Right renal cortex interstitium (tissue), 3 donors: ENCODE results near the gene CPAMD8. TPM values are rescaled to one million over a fixed set of nuclear protein-coding genes. Genes with fewer than 3 reads are reported as not detected.

Experiments
- DNase-seq, 3 donors: peaks; one replicate each; pipeline ENCODE4 v3.0.0-alpha.2; 2013; ENCODE audit warnings: low read depth in 3 of 3, low spot score in 2 of 3
- polyA plus RNA-seq, 3 donors: library from polyadenylated mRNA; unstranded; fragments of 120-200 nt; gene quantifications; one replicate each; pipeline ENCODE4 v1.2.1, GENCODE V29; 2013; ENCODE audit not compliant: insufficient read length in 3 of 3

CPAMD8 gene
- polyA plus RNA-seq, 3 donors: 28.4 to 34.2 (median 28.7) TPM

DNA sequence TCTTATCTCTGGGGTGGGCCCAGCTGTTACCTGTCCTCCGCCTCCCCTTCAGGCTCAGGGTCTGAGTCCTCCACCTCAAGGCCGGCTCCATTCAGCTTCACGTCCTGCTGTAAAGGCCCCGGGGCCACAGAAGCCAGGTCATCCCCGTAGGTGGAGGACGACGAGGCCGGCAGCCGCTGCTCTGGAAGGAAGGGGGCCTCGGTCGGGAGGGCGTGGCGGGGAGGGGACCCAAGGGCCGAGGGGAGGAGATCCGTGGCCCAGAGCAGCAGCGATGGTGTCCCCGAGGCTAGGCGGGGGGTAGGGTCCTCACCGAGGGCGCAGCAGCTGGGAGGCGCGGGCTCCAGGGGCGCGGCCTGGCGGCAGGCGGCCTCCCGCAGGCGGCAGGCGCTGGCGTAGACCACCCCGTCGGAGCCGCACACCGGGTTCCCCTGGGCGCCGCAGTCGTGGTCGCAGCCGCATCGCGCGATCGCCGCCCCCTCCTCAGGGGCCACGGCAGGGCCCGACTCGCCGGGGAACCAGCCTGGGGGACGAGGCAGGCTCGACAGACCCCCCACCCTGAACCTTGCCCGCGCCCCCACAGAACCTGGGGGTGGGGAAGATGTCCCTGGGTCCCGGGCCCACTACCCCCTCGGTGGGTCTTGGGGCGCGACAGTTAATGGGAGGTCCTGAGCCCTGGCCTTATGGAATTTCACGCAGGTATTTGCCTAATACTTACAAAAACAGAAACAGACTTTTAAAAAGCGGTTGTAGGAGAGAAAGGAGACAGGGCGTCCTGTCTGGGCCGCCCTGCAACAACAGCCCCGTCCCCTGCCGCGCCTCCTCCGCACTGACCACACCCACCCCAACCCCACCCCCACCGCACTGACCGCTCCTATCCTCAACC is 130.2 kb downstream of the CPAMD8 start:
- DNase-seq: no peak

DNA sequence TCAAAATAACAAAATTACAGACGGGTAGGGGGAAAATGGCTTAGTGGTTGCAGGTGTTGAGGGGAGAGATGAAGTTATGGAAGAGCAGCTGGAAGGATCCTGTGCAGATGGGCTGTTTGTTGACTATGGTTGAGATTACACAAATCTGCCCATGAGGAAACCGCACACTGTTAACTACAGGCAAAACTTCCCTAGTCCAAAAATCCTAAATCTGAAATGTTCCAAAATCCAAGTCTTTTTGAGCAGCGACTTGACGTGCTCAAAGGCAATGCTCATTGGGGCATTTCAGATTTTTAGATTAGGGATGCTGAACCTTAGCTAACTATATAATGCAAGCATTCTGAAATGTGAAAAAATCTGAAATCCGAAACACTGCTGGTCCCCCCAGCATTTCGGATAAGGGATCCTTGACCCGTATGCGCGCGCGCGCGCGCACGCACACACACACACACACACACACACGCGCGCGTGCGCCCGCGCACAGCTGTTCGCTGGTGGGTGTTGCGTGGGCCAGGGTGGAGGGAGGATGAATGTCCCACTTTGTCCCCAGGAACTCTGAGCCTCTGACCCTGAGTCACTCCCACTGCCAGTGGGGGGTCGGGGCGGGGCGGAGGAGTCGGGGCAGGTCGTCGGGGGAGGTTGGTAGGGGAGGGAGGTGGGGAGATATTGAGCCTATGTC is 131.0 kb downstream of the CPAMD8 start:
- DNase-seq: no peak

DNA sequence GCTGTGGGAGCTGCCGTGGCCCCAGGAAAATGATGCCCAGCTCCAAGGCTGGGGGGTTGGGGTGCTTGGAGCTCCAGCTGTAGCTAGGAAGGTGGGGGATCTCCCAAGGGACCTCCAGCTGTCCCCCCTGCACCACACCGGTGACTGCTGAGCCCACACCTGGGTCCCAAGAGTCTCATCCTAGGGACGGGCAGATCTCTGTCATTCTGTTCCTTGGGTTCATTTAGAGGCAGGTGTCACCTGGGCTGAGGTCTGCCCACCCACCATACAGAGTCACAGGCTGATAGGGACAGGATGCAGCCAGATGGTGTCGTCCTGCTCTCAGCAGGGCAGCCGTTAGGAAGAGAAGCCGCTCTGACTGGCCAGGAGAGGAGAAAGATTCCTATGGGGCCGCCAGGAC is 132.5 kb downstream of the CPAMD8 start:
- no peak for DNase-seq

DNA sequence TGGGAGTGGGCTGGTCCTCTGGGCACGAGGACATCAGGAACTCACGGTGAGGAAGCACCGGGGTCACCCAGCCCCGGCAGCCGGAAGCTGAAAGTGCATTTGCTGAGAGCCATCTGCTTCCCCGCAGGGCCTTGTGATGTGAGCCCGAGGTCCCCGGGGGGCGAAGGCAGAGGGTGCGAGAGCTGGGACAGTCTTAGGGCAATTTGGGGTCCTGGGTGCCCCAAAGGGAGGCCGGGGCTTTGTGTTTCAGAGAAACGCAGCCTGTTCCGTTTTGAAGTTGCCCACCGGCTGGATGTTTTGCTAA is 133.0 kb downstream of the CPAMD8 start:
- DNase-seq: no peak

DNA sequence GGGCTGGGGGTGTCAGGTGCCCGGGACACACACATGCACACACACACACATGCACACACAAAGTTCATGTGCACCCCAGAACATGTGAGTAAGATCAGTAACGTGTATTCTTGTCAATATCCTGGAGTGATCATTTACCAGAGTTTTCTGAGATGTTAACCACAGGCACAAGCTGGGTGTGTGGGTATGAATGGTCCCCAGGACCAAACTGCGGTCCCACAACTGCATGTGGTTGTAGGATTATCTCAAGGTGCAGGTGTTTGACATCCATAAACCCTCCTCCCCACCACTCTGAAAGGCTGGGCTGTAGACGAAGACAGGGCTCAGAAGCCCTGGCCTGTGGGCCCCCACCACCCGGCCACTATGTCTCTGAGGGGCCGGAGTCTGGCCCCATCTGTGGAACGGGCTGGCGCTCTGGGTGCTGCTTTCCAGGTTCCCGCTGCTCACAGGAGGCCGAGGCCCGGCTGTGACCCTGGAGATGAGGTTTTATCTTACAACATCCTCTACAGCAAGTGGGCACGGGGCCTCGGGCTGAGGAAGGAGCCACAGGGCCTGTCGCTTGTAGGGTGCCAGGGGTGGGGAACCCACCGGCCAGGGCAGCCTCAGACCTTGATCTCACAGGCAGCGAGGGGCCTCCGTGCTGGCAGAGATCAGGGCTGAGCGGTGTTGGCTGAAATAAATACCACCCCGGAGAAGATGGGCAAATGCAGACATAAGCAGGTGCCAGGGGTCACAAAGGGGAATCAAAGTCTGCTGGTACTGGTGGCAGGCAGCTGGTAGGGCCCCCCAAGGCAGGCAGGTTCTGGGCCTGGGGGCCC is 133.5 kb downstream of the CPAMD8 start:
- DNase-seq: no peak

DNA sequence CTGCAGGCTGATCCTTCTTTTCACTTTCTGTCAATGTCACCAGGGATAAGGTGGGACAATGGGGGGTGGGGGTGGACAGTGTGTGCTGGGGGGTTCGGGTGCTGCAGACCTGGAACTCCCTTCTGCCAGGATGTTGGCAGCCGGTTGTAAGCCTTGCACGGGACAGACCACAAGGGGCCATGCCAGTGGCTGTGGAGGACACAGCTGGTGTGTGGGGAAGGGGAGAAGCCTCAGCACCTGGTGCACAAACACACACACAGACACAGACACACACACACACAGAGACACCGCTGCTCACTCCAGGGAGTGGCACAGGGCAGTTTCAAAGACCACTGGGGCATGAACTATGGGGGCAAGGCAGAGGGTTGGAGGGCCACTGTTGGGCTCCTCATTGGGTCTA is 134.2 kb downstream of the CPAMD8 start:
- no peak for DNase-seq

DNA sequence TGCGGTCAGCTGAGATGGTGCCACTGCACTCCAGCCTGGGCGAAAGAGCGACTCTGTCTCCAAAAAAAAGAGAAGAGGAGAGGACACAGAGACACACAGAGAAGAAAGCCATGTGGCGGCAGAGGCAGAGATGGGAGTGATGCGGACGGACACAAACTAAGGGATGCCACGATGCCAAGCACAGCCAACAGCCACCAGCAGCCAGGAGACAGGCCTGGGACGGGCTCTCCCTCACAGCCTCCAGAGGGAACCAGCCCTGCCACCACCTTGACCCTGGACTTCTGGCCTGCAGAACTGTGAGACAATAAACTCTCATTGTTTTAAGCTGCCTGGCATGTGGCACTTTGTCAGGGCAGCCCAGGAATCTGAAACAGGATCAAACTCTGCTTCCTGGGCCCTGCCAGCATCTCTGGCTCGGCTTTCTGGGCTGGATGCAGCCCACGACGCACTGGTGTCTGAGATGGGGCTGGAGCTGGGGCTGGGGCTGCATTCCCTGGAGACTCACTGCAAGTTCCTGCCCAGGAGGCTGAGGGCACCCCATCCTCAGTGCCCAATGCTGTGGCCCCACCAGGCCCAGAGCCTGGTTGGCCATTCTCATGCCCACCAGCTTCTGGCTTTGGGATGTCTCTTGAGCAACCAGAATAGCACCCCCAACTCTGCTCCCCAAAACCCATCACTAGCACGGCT is 134.8 kb downstream of the CPAMD8 start:
- DNase-seq: no peak

DNA sequence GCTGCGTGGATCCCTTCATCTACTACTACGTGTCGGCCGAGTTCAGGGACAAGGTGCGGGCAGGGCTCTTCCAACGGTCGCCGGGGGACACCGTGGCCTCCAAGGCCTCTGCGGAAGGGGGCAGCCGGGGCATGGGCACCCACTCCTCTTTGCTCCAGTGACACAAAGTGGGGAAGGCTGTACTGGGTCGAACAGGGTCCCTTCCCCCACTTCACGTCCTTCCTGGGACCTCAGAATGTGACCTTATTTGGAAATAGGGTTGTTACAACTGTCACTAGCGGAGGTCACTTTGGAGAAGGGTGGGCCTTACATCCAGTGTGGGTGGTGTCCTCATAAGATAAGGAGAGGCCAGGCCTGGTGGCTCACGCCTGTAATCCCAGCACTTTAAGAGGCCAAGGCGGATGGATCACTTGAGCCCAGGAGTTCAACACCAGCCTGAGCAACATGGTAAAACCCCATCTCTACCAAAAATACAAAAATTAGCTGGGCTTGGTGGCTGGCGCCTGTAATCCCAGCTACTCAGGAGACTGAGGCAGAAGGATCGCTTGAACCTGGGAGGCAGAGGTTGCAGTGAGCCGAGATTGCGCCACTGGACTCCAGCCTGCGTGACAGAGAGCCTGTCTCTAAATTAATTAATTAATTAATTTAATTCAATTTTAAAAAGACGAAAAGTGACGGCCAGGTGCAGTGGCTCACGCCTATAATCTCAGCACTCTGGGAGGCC is 136.0 kb downstream of the CPAMD8 start:
- DNase-seq: no peak

DNA sequence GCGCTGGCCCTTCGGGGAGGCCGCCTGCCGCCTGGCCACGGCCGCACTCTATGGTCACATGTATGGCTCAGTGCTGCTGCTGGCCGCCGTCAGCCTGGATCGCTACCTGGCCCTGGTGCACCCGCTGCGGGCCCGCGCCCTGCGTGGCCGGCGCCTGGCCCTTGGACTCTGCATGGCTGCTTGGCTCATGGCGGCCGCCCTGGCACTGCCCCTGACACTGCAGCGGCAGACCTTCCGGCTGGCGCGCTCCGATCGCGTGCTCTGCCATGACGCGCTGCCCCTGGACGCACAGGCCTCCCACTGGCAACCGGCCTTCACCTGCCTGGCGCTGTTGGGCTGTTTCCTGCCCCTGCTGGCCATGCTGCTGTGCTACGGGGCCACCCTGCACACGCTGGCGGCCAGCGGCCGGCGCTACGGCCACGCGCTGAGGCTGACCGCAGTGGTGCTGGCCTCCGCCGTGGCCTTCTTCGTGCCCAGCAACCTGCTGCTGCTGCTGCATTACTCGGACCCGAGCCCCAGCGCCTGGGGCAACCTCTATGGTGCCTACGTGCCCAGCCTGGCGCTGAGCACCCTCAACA is 136.6 kb downstream of the CPAMD8 start:
- no peak for DNase-seq

DNA sequence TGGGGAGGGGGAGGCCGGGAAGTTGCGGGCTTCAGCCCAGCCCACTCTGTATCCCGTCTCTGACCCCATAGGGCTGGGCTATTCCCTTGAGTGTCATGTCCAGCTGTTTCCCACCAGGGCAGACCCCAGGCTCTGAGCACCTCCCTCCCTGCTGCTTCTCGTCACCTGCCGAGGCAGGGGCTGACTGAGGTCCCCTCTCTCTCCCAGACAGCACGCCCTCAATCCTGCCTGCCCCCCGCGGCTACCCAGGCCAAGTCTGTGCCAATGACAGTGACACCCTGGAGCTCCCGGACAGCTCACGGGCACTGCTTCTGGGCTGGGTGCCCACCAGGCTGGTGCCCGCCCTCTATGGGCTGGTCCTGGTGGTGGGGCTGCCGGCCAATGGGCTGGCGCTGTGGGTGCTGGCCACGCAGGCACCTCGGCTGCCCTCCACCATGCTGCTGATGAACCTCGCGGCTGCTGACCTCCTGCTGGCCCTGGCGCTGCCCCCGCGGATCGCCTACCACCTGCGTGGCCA is 137.2 kb downstream of the CPAMD8 start:
- no peak for DNase-seq

DNA sequence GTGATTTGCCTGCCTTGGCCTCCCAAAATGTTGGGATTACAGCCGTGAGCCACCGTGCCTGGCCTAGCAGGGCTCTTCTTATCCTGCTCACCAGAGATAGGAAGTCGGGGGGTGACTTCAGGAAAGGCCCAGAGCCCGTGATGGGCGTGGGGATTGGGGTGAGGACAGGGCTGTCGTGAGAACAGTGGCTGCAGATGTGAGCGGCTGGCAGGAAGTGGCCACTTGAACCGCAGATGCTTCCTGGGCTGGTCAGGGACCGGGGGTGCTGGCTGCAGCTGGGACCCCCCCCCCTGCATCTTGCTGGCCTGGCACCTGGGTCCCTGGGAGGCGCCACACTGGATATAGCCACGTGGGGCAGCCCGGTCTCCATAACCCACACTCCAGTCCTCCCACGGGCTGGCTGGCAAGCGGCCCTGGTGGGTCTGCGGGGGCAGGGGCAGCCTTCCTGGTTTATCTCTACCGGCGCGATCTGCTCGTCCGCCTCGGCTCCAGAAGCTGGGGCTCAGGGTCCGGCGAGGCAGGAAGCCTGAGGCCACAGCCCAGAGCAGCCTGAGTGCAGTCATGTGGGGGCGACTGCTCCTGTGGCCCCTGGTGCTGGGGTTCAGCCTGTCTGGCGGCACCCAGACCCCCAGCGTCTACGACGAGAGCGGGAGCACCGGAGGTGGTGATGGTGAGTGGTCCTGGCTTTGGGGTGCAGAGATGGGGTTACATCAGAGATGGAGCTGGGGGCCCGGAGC is 137.8 kb downstream of the CPAMD8 start, which contains the start of gene F2RL3:
Gene F2RL3, plus strand, starts transcription at position 371 of the 737 bp plus-strand sequence. Its CDS starts 191 bp downstream, at position 562.
- DNase-seq: no peak

DNA sequence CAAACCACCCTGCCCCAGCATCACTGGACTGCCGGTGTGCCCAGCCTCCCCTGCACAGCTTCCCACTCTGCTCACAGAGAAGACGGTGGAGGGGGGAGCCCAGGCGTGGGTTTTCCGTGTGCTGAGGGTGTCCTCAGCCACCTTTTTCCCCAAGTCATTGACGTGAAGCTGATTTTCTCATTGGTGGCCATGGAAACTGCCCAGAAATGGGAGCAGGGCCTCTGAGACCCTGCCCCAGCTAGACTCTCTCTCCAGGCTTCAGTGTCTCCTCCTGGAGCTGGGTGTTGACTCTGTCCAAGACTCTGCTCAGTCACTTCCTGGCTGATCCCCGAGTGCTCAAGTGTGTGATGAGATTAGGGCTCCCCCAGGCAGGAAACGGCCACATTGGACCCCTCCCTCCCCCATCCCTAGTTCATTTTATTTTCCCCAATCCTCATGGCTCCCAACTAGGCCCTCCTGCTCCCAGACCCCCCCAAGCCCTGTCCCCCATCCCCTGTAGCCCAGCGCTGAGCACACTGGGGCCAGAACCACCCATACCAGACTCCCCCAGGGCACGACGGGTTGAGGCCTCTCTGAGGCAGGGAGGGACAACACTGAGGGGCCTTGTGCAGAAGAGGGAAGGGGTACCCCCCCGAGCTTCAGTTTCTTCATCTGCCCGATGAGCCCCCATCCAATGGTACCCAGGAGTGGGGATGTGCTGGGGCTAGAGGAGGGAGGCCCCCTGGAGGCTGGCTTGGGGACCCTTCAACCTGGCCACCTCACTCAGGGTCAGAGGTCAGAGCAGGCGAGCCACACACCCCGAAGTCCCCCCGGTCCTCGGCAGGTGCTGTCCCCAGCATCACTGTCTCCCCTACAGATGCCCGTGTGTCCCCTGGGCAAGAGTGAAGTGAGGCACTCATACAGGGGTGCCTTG is 139.0 kb downstream of the CPAMD8 start:
- DNase-seq: no peak

DNA sequence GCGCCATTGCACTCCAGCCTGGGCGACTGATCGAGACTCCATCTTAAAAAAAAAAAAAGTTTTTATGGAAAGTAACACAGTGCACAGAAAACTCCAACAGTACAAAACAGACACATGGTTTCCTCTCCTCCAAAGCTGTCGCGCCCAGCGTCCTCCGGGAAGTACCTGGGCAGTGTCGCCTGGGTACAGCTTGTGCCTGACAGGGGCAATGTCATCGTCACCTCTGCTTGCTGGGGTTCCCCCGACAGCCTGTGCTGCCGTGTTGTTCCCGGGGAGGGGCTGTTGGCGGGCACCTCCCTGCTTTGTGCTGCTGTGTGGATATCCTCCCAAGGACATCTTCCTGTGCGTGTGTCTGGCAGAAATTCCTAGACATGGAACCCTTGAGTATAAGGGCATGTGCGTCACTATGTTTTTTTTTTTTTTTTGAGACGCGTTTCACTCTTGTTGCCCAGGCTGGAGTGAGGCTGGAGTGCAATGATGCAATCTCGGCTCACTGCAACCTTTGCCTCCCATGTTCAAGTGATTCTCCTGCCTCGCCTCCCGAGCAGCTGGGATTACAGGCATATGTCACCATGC is 140.2 kb downstream of the CPAMD8 start:
- no peak for DNase-seq

DNA sequence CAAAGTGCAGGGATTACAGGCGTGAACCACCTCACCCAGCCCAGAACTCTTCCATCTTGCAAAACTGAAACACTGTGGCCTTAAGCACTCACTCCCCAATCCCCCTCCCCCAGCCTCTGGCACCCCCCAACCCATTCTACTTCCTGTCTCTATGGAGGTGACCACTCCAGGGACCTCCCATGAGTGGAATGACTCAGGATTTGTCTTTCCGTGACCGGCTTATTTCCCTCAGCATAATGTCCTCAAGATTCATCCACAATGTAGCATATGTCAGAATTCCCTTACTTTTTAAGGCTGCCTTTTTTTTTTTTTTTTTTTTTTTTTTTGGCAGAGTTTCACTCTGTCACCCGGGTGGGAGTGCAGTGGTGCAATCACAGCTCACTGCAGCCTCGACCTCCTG is 141.4 kb downstream of the CPAMD8 start:
- no peak for DNase-seq

DNA sequence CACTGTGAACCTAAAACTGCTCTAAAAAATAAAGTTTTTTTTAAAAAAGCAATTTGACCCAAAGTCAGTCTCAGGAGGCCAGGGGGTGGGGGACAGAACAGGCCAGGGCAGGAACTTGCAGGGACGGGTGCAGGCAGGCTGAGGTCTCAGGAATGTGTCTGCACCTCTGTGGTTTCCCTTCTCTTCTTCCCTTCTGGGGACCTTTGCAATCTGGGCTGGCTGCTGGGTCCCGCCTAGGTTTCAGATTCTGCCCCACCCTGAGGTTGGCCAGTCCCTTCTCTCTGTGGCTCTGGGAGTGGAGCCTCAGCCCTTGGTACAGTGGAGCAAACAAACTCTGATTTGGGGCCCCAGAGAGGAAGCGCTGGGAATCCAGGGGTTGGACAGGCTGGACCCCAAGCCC is 143.1 kb downstream of the CPAMD8 start:
- no peak for DNase-seq

DNA sequence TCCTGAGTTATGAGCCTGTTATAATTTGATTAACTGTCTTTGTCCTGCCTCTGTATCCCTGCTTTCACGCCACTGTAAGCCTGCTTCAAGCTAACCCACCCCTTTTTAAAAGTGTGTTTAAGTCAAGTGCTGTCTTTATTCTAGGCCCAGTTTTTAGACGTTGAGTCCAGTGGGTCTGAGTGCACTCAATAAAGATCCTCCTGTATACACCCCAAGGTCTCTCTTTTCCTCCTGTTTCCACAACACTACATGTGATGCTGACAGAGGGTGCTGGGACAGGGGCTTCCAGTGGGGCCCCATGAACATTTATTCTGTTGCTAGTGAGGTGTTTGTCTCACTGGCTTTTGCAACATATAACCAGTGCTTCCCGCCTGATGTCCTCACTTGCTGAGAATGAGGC is 144.5 kb downstream of the CPAMD8 start:
- no peak for DNase-seq

DNA sequence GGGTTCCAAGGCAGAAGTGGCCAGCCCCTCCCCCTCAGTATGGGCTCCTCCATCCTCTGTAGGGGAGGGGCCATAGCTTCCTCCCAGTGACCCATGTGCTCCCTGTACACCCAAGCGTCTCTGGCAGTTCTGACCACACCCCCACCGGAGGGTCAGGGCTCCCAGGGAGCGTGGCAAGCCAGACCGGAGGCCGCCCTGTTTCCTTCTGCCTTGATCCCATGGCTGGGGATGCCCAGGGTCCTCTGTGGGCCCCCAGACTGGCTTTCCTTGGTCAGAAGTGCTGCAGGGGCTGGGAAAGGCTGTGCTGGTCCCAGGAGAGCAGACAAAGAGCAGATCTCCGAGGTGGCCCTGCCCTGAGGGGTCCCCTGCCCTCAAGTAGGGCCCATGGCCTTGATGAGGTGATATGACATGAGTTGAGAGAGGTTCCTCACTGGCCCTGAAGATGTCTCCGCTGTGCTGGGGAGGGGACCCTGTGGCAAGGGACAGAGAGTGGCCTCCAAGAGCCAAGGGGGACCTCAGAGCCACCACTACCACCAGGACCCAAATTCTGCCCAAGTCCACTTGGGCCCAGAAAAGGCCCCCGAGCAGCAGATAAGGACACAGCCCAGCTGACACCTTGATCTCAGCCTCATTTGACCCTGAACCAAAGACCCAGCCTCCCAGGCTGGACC is 145.6 kb downstream of the CPAMD8 start:
- no peak for DNase-seq
